Stimulated activated CD4-positive, alpha-beta T cell treated with anti-CD3 and anti-CD28 coated beads, Interleukin-12 subunit alpha, Interleukin-12 subunit beta, amount 100 ng/mL, for 4 hours (primary cell): ENCODE results near the gene APOL1.

ENCODE experiments used
- DNase-seq: peaks from one replicate; pipeline ENCODE4 v3.0.0-alpha.2; 2020

The APOL1 gene

DNA sequence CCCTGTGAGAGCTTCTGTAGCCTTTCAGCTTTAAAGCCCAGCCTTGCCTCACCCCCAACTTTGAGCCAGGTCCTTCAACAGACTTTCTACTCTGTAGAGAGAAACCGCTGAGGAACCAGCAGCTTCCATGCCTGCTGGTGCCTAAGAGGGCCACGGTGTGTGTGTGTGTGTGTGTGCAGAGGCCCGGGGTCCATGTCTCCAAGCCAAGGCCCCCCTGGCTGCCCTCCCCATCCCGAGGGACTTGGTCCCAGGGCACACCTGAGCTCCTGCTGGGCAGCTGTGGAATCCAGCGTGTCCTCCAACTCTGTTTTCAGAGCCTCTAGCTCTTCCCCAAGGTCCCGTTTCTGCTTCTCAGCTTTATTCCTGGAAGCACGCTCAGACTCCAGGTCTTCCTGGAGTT lies 42.3 kb downstream of the APOL1 start:
- DNase-seq, result no peak

DNA sequence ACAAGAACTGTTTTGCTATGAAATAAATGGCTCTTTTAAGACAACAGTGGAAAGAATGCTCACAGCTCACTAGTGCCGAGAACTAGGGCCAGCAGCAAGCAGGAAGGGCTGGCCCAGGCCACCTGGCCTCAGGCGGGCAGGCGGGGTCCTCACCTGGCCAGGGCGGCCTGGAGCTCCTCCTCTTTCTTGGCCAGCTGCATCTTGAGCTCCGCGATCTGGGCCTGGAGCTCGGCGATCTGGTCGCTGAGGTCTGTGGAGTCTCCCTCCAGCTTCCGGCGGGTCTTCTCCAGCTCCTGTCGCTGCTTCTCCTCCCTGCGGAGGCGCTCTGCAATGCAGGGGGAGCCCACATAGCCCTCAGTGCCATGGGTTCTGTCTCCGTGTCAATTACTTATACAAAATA lies 43.8 kb downstream of the APOL1 start:
- no peak for DNase-seq

DNA sequence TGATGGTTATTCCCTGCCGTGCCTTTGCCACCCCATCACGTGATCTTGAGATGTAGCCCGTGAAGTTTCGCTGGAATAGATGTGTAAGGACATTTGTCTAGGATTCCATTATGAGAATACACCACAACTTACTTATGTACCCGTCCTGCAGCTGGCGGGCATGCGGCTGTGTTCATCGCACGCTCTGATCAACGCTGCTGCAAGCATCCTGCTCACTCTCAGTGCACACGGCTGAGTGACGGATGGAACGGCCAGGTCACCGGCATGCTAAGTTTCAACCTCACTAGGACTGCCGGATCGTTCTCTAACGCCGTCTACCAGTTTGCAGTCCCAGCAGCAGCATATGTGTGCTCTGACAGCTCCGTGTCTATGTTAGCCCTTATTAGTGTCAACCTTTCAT lies 44.6 kb downstream of the APOL1 start:
- DNase-seq, result no peak

DNA sequence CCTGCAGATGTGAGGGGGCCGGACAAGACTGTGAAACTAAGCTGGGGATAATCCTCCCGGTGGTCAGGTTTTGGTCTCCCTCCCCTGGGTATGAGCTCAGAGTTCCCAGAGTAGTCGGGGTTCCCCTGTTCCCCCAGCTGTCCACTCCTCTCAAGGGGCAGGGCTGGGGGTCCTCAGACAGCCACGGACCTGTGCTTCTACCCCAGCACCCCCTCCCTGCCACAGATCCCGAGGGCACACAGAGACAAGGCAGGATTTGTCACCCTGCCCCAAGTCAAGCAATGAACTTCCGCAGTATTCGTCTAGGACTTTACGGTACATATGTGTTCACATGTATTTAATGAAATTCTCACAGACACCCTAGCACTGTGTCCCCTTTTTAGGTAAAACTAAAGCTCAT lies 45.2 kb downstream of the APOL1 start:
- DNase-seq, result no peak

DNA sequence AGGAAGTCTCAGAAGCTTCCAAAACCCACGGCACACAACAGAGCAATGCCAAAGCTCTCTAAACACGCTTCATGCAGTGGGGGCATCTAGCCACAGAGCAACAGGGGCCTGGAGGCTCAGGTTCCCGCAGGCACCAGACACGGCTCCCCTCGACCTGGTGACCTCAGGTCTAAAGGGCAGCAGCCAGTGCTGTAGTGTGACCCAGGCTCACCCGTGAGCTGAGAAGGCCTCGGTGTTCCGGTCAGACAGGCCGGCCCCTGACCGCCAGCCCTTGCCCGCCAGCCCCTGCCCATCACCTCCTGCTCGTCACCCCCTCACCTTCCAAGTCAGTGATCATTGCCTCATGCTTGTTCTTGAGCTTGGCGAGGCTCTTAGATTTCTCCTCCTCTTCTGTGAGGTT lies 45.7 kb downstream of the APOL1 start:
- DNase-seq, result no peak

DNA sequence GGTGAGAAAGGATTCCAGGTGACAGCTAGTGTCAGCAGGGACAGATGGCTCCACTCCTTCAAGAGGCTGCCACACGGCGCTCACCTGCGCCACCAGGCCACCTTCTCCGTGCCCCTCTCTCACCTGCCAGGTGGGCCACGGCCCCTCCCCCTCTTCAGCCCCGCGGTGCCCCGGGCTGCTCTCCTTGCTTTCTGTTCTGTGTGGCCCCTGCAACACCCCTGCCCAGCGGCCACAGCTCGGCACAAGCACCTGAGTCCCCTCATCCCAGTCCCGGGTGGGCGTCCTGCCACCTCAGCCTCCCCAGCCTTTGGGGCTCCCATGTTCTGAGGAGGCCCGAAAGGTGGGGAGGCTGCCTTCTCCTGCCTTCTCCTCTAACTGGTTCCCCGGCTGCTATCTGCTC lies 46.4 kb downstream of the APOL1 start:
- no peak for DNase-seq

DNA sequence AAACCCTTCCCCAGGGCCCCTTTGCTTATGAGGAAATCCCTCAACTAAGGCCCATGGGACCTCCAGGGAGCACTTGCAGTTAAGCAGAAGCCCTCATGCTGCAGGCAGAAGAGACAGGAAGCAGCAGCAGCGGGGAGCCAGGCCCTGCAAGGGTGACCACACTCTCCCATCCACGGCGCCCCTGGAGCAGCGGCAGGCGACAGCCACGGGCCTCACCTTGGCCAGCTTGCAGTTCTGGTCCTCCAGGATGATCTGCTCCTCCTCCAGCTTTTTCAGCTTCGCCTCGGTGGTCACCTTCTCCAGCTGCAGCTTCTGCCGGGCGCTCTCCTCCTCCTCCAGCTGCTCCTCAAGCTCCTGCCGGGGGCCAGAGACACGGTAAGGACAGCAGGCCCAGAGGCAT lies 47.0 kb downstream of the APOL1 start:
- DNase-seq, result no peak

DNA sequence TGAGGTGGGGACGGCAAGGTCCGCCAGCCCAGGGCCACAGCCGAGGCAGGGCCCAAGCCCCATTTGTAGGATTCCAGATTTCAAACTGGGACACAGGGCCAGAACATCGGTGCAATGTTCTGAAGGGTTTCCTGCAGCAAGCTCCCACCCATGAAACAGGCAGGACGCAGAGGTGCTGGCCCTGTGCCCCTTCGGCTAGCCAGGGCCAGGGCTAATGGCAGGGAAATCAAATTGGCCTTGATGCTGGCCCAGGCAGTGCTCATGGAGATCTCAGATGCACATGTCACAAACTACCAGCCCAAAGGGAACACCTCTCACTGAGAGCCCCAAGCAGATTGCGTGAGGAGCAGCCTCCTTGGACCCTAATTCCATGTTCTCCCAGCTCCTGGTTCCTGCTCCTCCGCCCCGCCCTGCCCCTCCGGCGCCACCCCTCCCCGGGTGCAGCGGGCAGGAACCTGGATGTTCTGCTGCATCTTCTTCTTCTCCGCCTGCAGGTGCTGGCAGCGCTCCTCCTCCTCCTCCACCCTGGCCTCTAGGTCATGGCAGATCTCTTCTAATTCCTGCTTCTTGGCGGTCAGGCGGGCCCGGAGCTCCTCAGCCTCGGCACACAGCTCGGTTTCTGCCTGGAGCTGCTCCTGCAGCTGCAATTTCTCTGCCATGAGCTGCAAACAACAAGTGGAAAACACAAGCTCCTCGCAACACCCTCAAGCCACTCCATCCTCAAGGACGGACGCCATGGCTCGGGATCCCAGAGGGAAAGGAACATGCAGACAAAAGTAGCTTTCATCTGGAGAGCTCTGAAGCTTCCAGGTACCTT lies 47.7 kb downstream of the APOL1 start:
- DNase-seq, result no peak

DNA sequence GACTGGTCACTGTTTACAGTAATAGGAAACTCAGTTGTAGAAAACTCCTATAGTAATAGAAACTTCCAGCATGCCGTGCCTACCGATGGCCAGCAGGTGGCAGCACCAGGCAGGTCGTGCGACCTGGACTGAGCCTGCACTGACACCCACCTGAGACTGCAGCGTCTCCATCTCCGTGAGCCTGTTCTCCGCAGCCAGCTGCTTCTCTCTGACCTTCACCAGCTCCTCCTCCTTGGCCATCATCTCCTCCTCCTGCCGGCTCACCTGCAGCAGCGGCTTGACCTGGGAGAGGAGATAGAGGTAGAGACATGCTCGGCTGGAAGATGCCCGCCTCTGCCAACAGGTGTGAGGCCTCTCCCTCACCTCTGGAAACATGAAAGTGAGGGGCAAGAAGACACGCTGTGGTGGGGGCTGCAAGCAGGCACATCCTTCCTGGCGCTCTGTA lies 48.5 kb downstream of the APOL1 start:
- DNase-seq, result peak; percentile 78

DNA sequence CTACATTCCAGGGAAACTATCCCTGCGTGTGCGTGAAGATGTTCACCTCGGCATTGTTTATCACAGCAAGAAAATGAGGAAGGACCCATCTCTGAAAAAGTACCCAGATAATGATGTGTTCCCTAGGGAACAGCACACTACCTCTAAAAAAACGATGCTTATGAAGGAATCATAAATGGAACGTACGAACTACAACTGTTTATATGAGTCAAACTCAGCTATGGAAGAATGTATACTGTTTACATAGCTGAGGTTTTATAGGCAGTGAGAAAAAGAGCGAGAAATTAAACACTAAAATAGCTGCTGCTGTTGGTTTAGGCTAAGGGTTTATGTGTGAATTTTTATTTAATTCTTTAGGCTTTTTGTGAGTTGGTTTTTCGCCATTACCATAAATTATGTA lies 48.9 kb downstream of the APOL1 start:
- DNase-seq, result no peak

DNA sequence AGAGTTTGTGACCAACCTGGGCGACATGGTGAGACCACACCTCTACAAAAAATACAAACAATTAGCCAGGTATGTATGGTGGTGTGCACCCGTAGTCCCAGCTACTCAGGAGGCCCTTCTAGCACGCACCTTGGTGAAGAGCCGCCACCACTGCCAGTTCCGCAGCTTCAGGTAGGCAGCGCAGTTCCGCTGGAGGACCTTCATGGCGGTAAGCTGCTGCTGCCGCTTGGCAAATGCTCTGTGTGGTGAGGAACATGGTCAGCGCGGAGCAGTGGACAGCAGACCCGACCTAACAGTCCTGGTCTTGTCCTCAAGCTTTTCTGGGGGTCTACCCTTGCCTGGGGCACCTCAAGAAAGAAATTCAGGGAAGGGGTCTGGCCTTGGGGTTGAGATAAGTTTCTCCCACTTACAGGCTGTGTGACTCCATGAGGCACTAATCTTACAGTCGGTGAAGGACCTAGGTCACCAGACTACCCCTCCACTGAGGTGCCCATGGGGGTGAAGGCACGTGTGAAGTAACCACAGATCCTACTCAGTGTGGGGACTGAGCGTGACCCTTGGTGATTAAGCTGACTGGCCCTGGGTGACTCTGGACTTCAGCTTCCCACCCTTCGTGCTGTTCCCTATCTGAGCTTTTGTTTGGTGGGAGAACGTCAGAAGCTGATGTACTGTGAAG lies 49.6 kb downstream of the APOL1 start:
- DNase-seq, result no peak

DNA sequence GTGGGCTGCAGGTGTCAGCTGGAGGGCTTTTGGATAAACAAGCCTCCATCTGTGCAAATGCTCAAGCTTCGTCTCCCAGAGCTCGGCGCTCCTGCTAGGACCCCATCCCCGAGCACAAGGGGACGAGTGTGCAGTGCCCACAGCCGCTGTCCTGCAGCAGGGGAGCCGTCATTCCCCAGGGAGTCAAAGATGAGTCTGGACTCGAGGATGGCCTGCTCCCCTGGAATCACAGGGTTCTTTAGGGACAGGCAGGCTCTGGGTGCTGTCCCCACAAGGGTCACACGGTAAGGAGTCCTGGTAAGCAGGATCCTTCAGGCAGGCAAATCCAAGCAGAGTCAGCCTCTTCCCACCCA lies 50.2 kb downstream of the APOL1 start:
- no peak for DNase-seq

DNA sequence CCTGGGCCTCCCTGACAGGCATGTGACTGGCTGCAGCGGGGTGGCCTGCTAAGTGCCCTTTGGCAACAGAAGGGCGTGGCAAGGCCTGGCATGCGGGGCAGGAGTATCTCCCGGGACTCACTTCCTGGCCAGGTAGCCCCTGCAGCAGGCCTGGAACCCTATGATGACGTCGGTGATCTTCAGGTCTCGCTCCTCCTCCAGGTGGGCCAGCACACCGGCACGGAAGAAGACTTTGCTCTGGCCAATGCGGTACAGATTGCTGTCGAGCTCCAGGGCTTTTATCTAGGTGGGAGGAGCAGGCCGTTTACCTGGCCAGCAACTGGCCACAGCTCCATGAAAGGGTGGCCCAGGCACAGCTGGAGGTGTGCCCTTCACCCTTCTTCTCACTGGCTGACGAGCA lies 50.9 kb downstream of the APOL1 start:
- no peak for DNase-seq

DNA sequence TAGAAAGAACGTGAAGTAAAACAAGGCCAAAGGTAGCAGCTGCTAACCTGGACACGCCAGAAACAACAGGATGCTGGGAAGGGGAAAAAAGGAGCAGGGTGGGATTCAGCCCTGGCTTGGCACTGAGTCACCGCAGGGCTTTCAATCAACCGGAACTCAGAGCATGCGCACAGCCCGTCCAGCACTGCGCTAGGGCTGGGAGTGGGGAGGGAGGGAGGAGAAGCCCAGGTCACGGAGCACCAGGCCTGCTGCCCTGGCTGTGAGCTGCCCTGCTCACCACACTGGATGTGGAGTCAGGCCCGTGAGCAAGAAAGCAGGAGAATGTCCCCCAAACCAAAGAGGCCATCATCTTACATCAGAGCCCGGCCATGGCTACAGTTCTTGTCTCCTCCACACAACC lies 51.5 kb downstream of the APOL1 start:
- DNase-seq, result no peak

DNA sequence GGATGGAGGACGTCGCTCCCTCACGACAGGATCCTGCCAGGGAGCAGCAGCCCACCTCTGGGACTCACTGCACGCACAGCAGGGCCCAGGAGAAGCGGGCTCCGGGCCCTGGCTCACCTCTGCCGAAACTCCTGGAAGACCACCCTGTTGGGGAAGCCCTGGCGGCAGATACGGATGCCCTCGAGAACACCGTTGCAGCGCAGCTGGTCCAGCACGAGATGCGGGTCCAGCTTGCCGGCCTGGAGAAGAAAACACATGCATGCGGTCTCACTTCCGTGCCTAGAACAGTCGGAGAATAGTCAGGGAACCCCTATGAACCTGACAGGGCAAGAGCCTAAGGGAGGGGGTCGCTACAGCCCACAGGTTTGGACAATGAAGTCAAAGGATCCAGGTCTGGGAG lies 52.9 kb downstream of the APOL1 start:
- no peak for DNase-seq

DNA sequence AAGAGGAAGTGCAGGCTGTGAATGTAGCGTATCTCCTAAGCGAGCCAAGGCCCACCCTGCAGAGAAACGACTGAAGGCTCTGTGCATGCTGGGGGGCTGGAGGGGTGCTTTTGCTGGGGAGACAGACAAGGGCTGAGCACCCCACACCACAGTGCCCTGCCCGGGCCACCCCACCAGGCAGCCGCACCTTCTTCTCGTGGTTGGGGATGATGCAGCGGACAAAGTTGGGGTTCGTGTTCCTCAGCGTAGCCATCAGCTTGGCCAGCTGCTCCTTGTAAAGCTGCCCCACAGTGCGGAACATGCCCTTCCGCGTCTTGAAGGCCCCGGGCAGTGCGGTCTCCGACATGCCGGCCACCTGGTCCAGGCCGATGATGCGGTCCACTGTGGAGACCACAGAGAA lies 53.3 kb downstream of the APOL1 start:
- no peak for DNase-seq

DNA sequence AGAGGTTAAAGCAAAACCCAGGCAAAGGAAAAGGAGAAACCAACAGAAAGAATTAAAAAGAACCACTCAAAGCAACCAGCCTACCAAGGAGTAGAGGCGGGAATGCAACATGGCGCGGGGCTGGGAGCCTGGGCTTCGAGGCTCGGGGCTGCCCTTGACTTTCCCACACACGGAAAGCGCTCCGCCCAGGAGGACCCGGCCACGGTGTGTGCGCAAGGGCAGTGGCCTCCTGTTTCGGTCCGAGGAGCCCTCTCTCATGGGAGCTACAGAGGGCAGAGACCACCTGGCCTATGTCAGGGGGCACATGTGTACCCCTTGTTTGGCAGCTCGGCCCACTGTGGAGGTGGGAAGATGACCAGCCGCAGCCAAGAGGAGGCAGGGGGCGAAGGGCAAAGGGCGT lies 55.9 kb downstream of the APOL1 start:
- DNase-seq, result no peak

DNA sequence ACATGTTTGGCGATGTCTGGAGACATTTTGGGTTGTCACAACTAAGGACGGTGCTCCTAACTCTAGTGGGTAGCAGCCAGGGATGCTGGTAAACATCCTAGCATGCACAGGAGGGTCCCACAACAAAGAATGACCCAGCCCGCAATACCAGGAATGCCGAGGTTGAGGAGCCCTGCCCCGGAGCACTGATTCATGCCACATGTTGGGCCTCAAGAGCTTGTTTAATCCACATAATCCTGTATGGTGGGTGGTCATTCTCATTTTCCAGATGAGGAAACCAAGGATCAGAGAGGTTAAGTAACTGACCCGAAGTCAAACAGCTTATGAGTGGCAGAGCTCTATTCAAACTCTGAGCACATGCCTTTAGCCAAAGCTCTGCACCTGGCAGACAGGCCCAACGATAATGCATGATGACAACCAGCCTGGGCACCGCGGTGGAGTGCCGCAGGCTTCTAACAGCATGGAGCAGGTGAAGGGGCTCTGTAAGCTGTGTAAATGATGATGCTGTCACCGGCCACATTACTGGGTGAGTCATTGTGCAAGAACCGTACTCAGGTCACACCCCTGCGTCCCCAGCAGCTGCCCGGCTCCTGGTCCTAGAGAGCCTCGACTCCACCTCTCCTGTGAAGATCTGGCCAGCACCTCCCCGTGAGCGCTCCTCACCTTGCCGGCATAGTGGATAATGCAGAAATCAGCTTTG lies 58.6 kb downstream of the APOL1 start:
- DNase-seq, result no peak

DNA sequence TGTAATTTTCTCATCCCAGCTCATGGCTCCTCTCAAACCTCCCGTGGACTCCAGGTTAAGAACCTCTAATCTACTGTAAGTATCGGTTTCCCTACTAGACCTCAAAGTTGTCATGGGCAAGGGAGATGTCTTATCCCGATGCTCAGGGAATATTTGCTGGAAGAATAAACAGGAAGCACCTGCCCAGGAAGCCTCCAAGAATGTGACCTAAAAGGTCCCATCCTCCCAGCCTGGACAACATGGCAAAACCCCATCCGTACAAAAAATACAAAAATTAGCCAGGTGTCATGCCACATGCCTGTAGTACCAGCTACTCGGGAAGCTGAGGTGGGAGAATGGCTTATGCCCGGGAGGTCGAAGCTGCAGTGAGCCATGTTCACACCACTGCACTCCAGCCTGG lies 62.4 kb downstream of the APOL1 start:
- no peak for DNase-seq

DNA sequence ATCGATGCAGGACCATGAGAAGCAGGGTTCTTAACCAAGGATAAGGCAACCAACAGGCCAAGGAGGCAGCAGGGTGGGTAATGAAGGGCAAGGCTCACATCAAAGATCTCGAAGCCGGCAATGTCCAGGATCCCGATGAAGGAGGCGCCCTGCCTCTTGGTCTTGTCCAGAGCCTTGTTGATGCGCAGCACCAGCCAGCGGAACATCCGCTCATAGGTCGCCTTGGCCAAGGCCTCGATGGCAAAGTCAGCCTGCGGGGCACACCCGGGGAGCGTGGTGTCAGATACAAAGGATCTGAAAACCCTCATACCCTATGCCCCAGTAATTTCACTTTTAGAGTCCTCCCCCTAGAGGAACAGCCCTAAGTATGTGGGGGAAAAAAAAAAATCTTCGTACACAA lies 63.5 kb downstream of the APOL1 start:
- DNase-seq, result no peak
